Ureter (tissue), 1 donor: ENCODE results near the gene LRRC57. TPM values are rescaled to one million over a fixed set of nuclear protein-coding genes. Genes with fewer than 3 reads are reported as not detected.
"Not testable (repeated sequence)": the region's sequence is repeated elsewhere in the genome, so short reads cannot be mapped to it uniquely, and the experiment has no call there.

Experiments
- DNase-seq: peaks from one replicate; pipeline ENCODE4 v3.0.0-alpha.2; 2020; ENCODE audit warnings: low spot score
- total RNA-seq: library from RNA; stranded (reverse); gene quantifications from one replicate; pipeline ENCODE4 v1.2.4, GENCODE V29; 2023
- donor health status: DM: yes; HTN: yes; CAD: no.

LRRC57 gene
- 23.5 TPM for total RNA-seq

GRCh38 chr15:42548249-42549031, at the start of gene LRRC57, which contains the start of gene HAUS2:
LRRC57 (minus strand) TSS chr15:42548793; CDS start chr15:42548434, 359 bp downstream.
HAUS2 (plus strand) TSS chr15:42548838; CDS start chr15:42548873, 35 bp downstream.
- peak; percentile 83 for DNase-seq

- no peak for DNase-seq
Measured at GRCh38 chr15:42595626-42596240, 47.1 kb upstream of the LRRC57 start.

DNA sequence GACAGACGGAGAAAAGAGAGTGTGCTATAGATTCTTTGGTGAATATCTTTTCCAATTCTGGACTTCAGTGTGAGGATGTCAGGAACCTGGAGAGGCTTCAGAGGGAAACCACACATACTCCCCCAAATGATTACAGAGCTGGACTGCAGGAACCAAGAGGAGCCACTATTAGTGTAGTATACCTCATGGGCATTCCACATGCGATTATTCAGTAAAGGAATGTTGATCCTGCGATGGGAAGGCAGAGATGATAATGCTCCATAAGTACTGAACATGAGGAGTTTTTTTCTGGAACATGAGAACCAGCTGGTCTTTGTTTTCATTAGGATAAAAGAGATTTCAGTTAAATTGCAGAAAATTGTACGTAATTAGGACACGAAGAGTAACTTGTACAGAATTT, 45.5 kb upstream of the LRRC57 start:
- DNase-seq = no peak

- no peak for DNase-seq
Measured at GRCh38 chr15:42593143-42593542, 44.5 kb upstream of the LRRC57 start.

- no peak for DNase-seq
Measured at GRCh38 chr15:42592716-42593115, 44.1 kb upstream of the LRRC57 start.

DNA sequence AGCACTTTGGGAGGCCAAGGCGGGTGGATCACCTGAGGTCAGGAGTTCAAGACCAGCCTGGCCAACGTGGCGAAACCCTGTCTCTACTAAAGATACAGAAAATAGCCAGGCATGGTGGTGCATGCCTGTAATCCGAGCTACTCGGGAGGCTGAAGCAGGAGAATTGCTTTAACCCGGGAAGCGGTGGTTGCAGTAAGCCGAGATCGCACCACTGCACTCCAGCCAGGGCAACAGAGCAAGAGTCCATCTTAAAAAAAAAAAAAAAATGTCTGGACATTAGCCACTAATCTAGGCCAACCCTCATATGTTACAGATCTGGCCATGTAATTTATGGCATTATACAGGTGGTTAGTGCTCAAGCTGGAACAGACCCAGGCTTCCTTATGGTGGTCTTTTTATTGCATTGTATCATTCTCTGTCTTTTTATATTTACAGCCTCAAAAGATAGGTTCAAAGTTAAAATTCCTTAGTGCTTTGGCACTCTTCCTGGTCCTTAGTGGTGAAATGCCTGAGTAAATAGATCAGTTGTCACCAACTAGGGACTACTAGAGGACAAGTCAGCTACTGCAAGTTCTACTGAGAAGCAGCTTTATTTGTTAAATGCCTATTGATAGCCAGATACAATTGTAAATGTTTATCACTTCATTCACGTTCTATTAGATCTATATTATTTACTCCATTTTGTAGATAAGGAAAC, 42.8 kb upstream of the LRRC57 start:
- no peak for DNase-seq

DNA sequence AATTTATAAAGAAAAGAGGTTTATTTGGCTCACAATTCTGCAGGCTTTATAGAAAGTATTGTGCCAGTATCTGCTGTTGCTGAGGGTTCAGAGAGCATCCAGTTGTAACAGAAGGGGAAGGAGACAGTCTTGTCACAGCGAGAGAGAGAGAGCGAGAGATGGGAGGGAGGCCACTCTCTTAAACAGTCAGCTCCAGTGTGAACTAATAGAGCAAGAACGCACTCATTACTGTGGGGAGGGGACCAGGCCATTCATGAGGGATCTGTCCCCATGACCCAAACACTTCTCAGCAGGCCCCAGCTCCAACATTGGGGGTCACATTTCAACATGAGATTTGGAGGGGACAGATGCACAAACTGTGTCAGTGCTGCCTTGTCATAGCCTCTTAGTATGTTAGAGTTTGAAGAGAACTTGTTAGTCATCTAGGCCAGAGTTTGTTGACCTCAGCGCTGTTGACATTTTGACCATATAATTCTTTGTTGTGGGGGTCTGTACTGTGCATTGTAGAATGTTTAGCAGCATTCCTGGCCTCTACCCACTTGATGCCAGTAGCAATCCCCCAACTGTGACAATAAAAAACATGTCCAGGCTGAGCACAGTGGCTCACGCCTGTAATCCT, 42.1 kb upstream of the LRRC57 start:
- DNase-seq = no peak

DNA sequence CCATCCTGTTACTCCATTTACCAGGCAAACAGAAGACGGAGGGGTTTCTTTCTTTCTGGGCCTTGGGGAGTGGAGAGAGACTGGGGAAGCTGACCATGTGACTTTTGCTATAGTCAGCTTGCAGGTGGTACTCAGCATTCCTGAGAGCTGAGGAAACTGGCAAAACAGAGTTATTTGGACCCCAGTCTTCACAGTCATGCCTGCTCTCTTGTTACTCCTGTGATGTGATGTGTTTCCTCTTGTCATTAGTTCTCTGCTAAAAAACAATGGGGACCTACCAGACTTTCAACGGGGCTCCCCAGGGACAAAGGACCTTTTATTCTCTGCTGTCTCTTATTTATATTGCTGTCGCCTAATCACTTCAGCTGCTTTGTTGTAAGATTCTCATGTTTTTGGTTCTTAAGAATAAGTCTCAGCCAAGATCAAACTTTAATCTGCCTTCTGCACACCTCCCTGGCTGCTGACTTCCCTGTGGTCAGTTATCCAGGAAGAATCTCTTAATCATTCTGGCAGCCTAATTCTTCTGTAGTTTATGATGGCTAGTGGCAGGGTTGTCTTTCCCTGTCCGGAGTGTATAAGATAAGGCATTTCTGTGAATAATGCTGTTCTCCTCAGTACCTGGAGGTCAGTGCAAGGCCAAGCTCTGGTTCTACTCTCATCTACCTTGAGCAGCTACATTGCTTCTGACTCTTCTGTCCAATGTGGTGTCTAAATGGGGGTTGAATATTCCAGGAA, 35.6 kb upstream of the LRRC57 start:
- DNase-seq = no peak

- no peak for DNase-seq
Measured at GRCh38 chr15:42582569-42583375, 34.2 kb upstream of the LRRC57 start.

GRCh38 chr15:42581272-42581730, 32.7 kb upstream of the LRRC57 start:
- DNase-seq = peak; percentile 89

DNA sequence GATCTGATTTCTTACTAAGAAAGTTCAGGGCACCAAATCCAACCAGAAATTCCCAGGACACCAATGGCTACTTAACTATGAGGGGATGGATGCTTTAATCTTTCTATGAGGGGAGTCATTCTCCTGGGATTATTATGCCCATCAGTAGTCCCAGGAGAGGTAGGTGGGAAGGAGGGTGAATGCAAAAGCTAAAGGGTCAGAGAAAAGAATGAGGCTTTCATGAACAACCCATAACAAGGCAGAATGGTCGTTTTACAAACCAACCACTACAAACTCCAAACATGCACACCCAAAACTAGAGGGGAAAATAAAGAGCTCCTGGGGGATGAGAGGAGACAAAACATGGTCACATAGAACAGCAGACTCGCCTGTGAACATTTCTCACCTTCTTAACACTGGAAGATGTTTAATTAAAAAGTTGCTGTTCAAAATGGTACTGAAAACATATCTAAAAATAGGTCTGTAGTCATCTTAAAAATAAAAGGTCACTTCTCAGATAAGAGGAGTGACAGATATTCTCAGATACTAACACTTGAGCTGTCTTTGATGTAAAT, 30.5 kb upstream of the LRRC57 start:
- DNase-seq = no peak

DNA sequence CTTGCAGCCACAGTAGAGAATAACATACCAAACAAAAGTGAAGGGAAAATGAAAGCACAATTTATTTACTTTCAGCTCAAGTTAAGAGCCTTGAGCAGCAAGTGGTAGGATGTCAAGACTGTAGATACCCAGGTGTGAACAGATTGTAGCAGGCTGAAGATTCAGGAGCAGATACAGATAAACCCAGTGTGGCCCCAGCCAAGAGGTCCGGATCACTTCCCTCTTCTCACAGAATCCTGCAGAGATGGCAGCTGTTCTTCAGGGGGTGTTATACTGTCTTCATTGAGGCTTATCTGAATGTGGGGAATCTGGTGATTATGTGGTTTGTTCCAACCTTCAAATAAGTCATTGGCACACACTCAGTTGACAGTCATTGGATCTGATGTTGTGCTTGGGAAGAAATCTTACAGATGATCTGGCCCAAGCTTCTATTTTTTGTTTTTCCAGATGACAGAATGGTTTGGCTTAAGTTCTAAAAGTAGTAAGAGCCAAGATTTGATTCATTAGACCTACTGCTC, 29.0 kb upstream of the LRRC57 start:
- DNase-seq = no peak

DNA sequence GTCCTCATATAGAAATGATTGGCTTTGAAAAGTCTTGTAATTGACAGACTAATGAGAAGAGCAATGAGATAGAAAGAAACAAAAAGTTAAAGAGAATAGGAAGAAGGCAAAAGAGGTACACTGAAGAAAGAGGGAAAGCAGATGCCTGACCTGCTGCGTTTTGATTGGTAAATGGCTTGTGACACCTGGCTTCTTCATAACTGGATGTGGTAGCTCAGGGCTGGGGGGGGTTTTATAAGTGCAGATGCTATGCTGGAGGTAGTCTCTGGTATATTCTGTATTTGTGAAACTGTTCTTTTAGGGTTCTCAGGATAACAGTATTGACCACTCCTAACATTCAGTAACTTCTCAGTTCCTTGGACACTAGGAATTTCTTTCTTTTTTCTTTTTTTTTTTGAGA, 28.2 kb upstream of the LRRC57 start:
- DNase-seq = no peak

- DNase-seq = no peak
Measured at GRCh38 chr15:42576040-42576594, 27.5 kb upstream of the LRRC57 start.

DNA sequence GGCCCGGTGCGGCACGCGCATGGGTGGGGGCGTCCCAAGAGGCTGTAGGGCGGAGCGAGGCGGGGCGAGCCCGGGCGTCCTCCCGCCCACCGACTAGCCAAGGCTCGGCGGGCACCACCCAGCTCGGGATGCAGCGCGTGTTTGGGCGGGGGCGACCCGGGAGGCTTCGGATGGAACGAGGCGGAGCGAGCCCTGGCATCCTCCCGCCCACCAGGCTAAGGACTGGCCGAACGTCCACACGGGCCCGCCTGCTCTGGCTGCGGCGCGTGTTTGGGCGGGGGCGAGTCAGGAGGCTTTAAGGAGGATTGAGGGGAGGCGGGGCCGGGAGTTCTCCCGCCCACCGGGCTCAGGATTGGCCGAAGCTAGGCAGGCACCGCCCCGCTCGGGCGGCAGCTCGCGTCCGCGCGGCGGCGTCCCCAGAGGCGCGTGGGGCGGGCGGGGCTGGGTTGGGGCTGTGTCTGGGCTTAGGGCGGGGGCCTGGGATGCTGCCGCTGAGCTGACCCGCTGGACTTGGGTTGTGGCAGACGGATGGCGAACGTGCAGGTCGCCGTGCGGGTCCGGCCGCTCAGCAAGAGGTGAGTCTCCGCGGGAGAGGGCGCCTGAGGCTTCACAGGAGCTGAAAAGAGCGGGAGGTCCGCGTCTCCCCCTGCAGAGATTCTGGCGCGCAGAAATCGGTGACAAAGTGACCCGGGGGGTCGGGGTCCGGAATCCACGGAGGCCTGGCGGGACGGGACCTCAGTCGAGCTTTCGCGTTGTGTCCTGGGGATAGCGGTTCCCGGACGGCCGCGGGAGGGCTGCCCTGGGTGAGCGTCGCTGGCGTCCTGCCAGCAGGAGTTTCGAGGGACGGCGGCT, 26.8 kb upstream of the LRRC57 start, which contains the start of gene STARD9:
TSS of gene STARD9 (plus strand) at position 419 of the 852 bp plus-strand sequence. CDS start at position 529, 110 bp downstream.
- DNase-seq = peak; percentile 98

GRCh38 chr15:42558739-42559138, 10.1 kb upstream of the LRRC57 start:
- no peak for DNase-seq

DNA sequence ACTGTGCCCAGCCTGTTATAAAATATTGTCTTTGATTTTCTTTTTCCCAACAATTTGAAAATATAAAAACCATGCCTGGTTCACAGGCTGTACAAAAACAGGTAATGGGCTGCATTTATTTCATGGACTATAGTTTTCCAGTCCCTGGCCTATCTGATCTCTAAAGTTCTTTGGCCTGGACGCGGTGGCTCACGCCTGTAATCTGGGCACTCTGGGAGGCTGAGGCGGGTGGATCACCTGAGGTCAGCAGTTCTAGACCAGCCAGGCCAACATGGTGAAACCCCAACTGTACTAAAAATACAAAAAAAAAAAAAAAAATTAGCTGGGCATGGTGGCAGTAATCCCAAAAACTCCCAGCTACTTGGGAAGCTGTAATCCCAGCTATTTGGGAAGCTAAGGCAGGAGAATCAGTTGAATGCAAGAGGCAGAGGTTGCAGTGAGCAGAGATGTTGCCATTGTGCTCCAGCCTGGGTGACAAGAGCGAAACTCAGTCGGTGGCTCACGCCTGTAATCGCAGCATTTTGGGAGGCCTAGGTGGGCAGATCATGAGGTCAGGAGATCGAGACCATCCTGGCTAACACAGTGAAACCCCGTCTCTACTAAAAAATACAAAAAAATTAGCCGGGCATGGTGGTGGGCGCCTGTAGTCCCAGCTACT, 8.1 kb upstream of the LRRC57 start:
- DNase-seq = not testable (repeated sequence)

GRCh38 chr15:42553554-42553953, 5.0 kb upstream of the LRRC57 start:
- no peak for DNase-seq
